GM21528 (cell line): ENCODE data around the gene SFXN3.
A peak's percentile ranks its signal among the peaks of the same experiment; 100 is the strongest.

ENCODE experiments used
- ATAC-seq: cut with Tn5 transposase; IDR thresholded peaks from one replicate; pipeline ENCODE4 v1.9.1; 2021; ENCODE audit warnings: mild to moderate bottlenecking, moderate library complexity; ENCODE audit not compliant: unreplicated experiment, low FRiP score

SFXN3 gene

DNA sequence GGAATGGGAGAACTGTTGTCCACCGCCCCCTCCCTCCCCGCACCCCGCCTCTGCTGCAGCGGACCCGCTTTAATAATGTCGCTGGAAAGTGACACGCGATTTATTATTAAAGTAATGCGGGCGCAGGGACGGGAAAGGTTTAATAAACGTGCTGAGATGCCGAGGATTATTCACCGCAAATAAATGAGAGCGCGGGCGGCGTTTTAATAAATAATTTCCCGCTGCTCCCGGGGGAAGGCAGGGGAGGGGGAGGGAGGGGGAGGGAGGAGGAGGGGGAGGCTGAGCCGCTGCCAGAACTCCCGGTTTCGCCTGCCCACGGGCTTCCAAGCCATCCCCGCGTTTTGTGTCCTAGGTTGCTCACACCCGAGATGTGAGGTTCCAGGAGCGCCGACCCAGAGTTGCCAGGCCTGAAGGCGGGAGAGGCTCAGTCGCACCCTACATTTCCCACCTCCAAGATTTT lies 35.9 kb downstream of the SFXN3 start:
- ATAC-seq, result no peak

DNA sequence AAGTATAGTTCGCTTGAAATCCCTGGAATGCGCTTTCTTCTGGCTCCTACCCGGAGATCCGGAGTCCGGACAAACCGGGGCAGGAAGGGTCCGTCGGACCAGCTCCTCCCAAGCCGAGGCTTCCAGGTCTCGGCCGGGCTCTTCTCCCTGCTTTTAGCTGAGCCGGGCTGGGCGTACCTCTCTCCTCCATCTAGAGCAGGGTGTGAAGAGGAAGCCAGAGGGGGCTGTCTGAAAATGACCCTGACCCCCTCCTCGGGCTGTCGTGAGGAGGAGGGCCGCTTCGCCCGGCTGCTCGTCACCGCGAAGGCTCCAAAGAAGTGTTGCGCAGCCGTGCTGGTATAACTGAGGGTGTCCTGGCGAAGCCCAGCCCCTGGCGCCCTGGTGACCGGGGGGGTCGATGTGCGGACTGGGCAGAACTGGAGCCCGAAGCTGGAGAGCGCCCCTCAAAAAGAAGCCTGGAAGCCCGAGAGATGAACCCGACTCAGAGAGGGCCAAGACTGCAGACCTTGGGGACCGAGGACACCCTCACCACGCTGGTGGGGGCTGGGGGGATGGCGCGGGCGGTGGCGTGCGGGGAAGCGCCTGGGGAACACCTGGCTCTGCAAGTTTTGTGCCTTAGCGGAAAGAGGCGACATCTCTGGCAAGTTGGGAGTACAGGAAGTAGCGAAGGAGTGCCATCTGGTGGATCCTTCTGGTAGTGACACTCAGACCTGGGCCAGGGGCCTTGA lies 36.5 kb downstream of the SFXN3 start:
- ATAC-seq, result peak; percentile 54

DNA sequence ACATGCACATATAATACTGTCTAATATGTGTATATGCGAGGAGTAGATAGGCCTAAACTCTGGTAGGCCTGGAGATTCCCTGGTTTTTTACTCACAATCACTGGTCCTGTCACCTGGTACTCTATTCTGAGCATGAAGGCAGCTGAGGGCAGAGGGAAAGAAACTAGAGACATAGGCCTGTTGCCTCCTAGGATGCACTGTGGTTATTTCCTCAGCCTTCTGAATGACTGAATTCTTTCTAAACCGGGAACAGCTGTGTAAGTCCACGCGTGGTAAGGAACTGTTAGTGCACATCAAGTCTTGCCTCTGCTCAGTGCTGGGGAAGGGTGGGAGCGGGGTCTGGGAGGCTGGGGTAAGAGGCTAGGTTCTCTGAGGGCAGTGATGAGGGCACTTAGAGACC lies 38.4 kb downstream of the SFXN3 start:
- no peak for ATAC-seq

DNA sequence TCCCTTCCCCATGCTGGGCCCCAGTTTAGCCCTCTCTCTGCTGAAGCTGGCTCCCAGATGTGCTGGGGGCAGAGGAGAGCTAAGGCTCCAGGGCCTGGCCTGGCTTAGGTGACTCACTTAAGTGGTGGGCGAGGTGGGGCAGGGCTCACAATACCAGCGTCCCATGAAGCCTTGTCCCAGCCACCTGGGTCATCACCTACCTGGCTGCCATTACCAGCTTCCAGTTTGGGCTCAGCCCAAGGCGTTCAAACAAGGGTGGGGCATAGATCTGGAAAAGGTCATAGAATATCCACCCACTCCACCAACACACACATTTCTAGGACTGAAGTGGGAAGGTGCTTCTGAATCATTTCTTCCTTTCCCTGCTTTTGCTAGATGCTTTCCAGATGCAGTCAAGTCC lies 39.1 kb downstream of the SFXN3 start:
- ATAC-seq, result no peak

DNA sequence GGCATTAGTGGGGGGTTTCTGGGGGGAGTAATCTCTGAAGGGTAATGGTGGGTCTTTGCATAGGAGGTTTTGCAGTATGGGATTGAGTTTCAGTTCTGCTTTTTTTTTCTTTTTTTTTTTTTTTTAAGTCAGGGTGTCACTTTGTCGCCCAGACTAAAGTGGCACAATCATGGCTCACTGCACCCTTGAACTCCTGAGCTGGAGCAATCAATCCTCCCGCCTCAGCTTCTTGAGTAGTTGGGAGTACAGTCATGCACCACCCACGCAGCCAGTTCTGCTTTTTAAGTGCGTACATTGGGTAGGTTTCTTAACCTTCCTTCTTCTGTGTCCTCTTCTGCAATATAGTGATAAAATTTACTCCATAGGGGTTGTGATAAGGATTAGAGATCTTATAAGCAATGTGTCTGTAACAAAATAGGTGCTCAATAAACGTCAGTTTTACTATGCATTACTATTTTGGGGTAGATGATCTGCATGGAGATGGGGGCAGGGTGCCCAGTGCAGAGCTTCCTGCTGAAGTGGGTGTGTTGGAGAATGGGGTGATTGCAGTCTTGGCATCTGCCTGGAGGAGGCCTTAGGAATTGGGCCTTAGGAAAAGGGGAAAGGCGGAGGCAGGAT lies 40.3 kb downstream of the SFXN3 start:
- ATAC-seq, result no peak

DNA sequence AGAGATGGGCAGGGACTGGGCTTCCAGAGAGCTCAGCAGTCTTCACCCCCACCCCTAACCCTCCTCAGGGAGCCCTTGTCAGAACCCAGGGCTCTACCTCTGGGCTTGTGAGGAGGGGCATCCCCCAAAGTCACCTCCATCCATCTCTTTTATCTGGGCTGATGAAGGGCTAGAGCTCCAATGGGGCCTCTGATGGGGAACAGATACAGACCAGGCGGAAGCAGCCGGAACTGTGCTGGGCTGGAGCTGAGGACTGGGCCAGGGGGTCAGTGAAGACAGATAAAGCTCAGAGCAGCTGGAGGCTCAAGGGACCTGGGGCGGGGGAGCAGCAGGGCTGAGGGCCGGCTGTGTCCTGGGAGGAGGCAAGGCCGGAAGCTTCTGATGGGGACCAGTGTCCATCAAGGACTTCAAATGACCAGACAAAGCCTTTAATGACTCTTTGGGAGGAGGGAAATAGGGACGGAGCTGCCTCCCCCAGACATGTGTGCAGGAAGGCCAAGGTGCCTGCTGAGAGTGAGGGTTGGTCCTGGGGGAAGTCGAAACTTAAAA lies 40.9 kb downstream of the SFXN3 start:
- no peak for ATAC-seq

DNA sequence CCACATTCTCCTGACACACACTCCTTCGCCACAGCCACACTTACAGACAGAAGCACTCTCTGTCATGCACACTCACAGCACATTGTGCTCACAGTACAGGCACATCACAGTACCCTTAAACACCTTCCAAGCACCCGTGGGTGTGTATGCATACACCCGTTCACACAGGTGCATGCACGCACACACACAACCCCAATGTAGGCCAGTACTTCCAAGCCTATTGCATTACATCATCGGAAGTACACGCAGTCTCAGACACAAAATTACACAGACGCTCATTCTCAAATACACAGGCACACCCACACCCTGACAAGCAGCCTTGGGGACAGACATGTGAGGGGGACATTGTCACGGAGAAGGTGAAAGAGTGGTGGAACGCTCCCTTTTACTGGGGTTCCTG lies 41.9 kb downstream of the SFXN3 start:
- ATAC-seq, result no peak

DNA sequence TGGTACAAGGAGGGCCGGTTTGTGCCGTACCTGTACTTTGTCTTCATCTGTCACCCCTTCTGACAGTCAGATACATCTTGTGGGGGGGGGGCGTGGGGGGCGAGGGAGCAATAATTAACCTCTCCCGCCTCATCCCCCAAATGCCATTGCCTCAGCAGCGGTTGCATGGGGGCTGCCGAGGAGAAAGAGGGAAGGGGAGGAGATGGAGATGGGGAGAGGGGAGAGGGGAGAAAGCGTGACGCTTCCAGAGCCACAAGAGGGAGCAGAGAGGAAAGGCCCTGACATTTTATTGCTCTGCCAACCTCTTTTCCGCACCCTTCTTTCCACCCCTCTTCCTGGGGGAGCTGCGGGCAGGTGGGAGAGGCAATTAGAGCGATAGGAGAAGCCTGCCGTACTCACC lies 42.6 kb downstream of the SFXN3 start:
- no peak for ATAC-seq

DNA sequence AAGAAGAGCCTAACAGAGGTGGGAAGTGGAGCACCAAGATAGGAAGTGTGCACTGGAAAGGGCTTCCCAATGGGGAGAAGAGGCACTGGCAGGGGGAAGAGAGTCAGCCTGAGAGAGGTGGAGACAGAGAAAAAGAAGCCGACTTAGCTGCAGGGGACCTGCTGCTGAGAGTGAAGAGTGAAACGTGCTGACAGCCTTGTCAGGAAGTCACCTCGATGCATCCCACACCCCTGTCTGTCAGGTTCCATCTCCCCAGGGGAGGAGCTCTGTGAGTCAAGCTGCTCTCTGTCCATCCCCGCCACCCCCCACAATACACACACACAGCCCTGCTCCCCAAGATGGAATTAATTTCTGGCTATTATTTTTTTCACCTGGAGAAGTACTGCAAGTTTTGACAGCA lies 44.7 kb downstream of the SFXN3 start:
- ATAC-seq, result no peak

DNA sequence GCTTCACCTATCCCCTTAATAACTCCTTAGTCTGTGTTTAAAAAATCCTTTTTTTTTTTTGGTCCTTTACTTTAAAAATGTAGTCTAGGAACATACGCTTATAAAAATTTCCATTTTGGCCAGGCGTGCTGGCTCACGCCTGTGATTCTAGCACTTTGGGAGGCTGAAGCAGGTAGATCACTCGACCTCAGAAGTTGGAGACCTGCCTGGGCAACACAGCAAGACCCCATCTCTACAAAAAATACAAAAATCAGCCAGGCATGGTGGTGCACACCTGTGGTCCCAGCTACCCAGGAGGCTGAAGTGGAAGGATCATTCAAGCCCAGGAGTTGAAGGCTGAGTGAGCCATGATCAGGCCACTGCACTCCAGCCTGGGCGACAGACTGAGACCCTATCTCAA lies 45.6 kb downstream of the SFXN3 start:
- no peak for ATAC-seq

DNA sequence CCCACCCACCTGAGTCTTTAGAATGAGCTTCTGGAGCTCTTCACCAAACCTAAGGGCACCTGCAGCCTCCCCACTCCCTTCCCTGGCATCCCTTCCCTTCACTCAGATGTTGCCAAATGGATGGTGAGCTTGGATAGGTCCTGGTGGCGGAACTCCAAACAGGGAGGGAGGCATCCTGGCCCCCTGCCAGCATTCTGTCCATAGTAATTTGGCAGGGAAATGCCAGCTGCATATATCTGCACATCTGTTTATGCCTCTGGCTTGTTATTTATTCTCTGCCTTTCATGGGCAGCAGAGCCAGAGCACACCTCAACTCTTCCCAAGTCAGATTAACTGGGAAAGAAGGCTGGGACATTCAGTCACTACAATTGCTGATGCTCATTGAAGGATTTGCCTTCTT lies 48.8 kb downstream of the SFXN3 start:
- no peak for ATAC-seq

DNA sequence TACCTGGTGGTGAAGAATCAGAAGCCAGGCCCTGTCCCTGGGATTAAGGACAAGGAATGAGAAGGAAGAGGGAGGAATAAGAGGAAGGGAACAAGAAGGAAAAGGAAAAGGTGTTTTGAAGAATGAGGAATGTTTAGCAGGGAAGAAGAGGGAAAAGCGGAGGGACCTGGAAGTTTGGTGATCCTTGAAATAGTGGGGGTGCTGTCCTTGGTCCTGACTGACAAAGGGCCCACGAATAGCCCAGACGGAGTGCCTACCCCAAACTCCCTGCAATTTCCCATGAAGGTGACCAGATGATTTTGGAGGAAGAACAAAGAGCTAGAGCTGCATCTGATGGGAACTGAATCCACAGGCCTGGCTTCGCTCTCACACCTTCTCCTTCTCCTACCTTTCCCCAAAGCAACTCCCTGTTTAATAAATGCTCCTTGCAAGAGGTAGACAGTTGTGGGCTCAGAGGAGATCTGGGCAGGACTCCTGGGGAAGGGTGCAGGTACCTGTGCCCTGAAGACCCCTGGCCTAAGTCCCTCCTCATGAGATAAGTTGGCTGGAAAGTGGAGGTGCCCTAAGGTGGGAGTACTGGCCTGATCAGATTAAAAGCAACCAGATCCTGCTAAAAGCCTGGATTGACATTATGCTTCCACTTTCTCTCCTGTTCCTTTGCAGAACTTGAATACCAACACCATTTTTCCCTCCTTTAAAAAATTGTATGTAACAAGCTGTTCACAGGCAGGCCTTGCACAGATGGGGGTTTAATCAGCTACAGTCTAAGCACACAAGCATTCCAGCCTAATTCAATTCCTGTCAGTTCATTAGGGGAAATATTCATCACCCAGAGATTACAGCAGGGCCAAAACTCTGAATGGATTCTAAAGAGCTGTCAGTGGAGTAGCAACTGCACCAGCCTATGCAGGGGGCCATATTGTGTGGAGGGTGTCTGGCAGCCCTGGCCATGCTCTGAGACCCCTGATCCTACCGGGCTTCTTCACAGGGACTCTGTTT lies 50.2 kb downstream of the SFXN3 start:
- ATAC-seq, result no peak

DNA sequence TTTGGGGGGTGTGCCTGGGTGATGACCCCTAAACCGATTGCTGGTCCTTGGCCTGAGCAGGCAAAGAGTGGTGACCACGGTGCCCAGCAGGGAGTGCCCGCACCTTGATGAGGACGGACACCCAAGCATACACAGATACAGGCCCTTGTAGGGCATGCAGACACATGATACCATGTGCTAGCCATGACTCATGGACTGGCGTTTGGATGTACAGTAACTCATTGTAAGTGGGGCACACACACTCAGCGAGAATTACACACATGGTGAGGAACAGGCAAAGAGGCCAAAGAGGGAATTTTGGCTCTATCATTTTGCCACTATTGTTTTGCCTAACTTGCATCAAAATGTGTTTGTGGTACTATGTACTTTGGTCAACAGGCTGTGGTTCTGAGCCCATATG lies 54.8 kb downstream of the SFXN3 start:
- ATAC-seq, result no peak

DNA sequence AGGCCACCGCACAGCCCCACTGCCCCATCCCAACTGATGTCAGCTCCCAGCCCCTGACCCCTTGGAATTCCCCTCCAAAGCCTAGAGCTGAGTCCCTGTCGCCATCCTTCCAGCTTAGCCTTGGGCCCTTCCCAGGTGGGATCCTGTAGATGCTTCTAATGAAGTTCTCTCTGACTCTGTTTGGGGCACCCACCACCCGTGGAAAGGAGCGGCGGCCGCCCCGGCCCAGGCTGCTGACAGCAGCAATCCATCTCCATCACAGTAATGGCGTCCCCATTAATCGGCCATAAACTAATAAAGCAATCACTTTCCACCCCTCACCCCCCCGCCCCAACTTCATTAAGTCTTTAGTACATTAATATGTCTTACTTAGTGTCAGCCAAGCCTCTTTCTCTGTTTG lies 56.3 kb downstream of the SFXN3 start:
- no peak for ATAC-seq

DNA sequence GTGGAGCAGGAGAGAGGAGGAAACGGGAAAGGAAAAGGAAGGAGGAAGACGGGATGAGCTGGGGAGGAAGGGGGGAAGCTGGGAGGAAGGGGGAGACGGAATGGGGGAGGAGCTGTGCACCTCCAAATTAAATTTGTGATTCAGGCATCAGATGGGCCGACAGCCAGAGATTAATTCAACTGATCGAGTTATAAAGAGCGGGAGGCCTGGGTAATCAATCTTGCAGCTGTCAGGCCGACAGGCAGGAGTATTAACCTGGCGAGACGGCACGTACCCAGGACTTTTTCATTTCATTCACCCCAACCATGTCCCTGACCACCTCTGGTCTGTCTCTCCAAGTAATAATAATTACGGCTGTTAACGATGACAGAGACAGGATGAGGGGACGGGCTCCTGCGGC lies 56.9 kb downstream of the SFXN3 start:
- no peak for ATAC-seq

DNA sequence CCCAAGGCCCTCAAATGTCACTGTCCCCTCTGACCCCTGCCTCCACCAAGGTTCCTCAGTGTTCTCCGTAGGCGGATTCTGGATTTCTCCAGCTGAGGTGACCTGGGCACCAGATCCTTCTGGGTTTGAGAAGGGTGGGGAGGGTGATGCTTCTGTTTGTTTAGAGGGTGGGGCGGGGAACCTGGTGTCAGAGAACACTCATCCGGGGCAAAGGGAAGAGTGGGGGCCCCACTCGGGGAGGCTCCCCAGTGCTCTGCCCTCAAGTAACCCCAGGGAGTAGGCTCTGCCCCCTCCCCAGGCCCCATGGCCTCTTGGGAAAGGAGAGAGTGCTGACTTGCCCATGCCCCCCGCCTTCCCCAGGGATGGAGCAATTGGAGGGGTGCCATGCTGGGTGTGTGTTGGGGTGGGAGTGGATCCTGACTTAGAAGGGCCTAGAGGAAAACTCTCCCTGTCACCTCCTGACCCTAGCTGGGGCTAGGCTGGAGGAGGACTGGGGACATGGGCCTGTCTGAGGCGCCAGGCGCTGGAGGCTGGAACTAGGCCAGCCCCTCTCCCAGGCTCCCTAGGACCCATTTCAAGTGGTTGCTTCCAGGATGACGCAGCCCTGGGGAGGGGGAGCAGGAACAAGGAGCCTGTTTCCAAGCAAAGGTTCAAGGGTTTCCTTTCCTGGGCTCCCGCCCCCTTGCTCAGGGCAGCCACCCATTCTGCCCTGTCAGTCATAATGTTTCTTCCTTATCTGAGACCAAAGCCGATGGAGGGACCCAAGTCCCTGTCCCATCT lies 58.7 kb downstream of the SFXN3 start:
- ATAC-seq, result no peak

DNA sequence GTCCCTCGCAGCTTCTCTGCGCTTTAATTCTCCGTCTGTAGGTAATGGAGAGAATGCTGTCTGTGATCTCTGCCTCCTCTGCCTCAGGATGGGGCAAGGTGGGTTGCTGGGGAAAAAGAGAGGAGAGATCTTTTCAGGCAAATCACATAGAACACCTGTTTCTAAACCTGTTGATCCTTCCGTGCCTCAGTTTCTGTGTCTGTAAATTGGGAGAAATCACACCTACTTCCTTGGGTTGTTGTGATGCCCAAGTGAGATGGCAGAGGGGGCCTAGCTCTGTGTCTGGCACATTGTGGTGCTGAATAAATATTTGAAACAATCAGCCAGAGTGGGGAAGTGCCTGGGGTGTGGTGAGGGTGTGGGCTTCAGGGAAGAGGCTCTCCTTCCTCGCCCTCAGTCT lies 59.6 kb downstream of the SFXN3 start:
- ATAC-seq, result no peak
